NCI-H82 treated with DMSO at 0.1 percent for 48 hours (cell line): Measurements from ENCODE around the gene OTUD5.
A peak's percentile ranks its signal among the peaks of the same experiment; 100 is the strongest.
"Not testable (repeated sequence)": the region's sequence is repeated elsewhere in the genome, so short reads cannot be mapped to it uniquely, and the experiment has no call there.

Source experiments
- DNase-seq: peaks from one replicate; lab custom pipeline; 2025; ENCODE audit not compliant: unreplicated experiment; lab: John Stamatoyannopoulos, UW

Gene OTUD5, protein sequence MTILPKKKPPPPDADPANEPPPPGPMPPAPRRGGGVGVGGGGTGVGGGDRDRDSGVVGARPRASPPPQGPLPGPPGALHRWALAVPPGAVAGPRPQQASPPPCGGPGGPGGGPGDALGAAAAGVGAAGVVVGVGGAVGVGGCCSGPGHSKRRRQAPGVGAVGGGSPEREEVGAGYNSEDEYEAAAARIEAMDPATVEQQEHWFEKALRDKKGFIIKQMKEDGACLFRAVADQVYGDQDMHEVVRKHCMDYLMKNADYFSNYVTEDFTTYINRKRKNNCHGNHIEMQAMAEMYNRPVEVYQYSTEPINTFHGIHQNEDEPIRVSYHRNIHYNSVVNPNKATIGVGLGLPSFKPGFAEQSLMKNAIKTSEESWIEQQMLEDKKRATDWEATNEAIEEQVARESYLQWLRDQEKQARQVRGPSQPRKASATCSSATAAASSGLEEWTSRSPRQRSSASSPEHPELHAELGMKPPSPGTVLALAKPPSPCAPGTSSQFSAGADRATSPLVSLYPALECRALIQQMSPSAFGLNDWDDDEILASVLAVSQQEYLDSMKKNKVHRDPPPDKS

DNA sequence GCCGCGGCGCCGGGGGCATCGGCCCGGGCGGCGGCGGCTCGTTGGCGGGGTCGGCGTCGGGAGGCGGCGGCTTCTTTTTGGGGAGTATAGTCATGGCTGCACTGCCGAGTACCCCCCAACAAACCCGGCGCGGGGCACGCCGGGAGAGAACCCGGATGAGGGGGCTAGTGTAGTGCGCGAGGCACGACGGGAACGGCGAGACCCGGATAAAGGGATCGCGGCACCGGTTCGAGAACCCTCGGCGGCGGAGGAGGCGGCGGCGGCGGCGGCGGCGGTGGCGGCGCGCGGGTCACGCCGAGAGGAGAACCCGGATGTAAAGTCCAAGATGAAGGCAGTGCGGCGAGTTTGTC lies at the start of gene OTUD5:
TSS of gene OTUD5 (minus strand) at position 131 of the 350 bp plus-strand sequence. CDS start at position 94, 37 bp downstream.
- peak; percentile 33 for DNase-seq

DNA sequence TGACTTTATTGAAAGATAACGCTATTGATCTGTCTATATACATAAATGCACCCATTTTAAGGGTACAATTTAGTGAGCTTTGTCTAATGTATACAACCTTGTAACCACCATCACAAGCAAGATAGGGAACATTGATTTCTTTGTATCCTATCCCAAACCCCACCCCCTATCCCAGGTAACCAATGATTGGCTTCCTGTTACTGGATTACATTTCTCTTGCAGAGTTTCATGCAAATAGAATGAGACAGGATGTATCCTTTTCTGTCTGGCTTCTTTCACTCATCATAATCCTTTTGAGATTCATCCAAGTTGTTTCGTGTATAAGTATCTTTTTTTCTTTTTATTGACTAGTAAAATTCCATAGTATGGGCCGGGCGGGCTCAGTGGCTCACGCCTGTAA lies 46.3 kb upstream of the OTUD5 start:
- no peak for DNase-seq

DNA sequence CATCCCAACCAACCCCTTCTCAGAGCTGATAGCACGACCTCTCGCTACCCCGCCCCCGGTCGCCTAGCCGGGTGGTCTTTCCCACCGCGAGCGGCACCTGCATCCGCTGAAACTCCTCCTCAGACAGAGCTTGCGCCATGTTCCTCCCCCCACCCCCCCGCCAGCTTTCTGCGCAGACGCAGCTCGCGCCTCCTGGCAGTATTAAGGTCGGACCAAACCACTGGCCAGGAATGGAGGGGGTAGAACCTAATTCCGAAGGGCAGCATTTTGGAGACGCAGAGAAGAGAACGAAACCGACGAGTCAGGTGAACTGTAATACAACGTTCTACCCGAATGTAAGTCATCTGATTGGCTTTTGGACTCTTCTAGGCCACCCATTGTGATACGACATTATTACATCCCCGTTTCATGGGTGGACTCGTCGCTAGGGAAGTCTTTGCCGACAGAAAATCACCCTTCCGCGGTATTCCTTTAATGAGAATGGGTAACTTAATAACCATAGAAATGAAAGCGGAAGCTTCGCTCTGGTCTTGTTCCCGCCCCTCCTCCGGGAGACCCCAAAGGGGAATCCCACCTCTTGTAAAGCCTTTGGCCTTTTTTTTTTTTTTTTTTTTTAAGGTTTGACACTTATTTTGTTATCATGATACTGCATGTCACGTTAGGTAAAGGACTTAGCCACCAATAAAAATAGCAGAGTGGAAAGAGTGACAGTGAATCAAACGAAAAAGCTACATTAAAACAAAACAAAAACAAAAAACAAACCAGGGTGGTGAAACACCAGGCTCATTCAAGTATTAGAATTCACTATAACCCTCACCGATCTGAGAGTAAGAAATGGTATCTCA lies 44.9 kb upstream of the OTUD5 start, which contains the start of gene GRIPAP1:
TSS of gene GRIPAP1 (minus strand) at position 174 of the 845 bp plus-strand sequence. CDS start at position 139, 35 bp downstream.
- DNase-seq, result peak; percentile 95

DNA sequence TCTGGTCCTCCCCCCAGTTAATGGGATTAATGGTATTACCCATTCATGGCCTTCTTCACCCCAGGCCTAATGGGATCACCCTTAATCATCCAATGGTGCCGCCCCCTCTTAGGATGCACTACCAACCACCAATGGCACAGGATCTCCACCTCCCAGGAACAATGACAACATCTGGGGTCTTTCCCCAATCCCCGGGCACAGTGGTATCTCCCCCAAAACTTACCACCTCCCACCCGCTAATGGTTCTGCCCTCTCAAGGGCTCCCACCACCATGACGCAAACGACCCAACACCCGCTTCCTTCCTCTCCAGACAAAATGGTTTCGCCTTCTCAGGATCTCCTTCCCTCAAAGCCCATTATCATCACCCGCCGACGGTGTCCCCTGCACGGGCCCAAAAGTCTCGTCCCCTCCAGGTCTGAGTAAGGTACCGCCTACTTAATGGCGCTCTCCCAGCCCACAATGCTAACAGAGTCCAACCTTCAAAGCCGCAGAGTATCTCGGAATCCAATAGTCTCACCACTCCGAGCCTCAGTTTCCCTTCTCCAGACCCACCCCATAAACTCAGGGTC lies 44.2 kb upstream of the OTUD5 start:
- DNase-seq, result peak; percentile 98

DNA sequence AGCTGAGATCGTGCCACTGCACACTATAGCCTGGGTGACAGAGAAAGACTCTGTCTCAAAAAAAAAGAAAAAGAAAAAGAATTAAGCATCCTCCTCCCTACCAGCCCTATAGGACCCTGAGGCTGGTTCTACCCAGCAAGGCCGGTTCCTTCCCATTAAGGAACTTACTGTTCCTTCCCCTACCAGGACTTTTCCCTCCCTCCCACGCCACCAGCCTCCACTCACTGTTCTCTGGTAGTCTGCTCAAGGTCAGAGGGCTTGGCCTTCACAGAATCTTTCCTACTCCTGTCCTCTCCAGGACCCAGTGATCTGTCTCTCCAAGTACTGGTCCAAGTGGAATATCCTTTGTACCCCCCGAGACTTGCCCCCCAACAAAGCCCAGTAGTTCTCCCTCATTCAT lies 43.2 kb upstream of the OTUD5 start:
- no peak for DNase-seq

DNA sequence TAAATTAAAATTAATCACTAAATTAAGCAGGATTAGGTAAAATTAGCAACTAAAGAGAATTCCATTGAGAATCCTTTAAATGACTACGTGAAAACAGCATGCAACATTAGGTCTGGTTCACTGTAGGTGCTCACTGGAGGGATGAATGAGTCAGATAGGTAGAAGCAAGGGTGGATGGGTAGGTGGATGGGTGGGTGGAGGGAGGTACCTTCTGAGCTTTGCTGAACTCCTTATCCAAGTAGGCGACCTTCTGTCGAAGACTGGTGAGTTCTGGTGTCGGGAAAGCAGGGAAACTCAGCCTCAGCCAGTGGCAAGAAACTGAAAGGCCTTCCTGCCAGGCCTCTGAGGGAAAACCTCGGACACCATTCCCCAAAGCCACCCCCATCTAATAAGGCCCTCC lies 41.6 kb upstream of the OTUD5 start:
- DNase-seq, result no peak

DNA sequence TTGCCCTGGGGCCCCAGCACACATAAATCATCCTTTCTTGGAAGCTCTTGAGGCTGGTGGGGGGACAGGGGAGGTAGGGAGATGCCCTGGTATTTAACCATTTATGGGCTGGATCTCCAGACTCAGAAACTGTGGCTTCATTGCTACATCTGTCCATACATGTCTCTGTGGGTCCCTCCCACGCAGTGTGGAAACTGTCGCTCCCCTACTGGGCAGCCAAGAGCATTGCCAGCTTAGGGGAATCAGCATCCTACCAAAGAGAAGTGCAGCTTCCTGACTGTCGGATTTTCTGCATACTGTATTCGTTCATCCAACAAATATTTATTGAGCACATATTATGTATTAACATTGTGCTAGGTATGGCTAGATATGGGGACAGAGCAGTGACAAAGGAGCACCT lies 41.0 kb upstream of the OTUD5 start:
- DNase-seq, result no peak

DNA sequence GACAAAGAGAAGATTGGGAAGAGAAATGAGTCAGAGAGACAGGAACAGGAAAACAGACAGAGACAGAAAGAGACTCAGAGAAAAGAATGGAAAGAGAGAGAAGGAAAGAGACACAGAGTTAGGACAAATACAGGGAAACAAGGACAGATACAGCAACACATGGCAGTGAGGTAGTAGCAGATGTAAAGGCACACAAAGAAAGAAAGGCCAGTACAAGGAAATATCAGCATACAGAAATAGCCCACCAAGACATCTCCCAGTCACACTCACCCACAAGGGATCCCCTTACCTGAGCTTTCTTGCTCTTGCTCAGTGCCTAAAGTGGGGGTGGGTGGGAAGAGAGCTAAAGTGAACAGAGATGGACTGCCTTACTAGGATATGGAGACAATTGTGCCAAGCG lies 40.5 kb upstream of the OTUD5 start:
- DNase-seq, result no peak

DNA sequence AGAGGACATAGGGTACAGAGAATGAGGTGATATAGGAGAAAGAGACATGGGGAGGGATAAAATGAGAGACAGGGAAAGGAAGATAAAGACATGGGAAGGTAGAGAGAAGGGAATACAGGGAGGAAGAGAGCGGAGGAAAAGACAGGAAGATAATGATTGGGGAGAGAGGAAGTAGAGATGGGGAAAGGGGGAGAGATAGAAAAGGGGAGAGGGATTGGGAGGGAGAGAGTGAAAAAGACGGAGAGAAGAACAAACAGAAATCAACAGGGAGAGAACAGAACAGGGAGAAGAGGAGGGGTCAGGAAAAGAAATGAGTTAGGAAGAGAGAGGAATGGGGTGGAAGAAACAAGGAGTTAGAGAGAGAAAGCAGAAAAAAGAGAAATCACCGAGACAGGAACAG lies 40.0 kb upstream of the OTUD5 start:
- DNase-seq, result no peak

DNA sequence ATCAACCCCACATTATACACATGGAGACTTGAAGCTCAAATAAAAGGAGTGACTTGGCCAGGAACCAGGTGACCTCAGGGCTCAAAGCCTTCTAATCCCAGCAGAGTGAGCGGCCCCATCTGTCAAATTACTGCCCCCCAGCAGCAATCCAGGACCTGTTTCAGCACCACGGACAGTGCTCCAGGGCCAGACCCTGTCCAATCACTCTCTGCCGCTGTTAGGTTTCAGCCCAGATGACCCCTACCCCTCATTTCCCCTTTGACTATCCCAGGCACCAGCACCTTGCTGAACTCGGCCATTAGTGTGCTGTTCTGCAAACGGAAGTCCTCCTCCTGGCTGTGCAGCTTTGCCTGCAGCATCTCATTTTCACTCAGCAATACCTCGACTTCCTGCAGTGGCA lies 39.6 kb upstream of the OTUD5 start:
- peak; percentile 52 for DNase-seq

DNA sequence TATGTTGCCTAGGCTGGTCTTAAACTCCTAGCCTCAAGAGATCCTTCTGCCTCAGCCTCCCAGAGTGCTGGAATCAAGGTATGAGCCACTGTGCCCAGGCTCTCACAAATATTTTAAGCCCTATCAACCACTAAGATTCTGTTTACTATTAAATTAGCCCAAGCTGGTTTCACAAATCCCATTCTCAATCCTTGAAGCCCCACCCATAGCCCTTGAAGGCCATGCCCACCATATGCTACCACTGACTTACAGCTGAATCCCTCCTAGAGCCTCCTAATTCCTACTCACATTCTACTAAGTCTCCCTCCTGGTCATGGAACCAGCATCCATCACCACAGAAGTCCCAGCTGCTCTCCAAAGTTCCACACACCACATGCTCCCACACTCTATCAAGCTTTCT lies 34.9 kb upstream of the OTUD5 start:
- DNase-seq, result peak; percentile 99

DNA sequence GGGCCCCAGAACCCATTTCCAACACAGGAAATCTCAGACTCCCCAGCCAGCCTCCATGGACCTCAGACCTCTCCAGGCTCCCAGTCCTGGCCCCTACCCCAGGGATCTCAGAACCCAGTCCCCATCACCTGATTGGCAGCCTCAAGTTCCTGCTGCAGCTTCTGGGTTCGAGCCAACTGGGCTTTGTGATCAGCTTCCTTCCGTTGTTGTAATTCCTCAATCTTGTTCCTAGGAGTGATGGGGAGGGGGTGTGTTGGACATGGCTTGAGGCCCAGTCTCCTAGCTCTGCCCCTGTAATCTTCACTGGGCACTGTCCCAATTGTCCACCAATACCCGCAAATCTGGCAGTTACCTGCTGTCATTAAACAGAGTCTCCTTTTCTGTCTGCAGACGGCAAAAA lies 32.1 kb upstream of the OTUD5 start:
- DNase-seq, result no peak

DNA sequence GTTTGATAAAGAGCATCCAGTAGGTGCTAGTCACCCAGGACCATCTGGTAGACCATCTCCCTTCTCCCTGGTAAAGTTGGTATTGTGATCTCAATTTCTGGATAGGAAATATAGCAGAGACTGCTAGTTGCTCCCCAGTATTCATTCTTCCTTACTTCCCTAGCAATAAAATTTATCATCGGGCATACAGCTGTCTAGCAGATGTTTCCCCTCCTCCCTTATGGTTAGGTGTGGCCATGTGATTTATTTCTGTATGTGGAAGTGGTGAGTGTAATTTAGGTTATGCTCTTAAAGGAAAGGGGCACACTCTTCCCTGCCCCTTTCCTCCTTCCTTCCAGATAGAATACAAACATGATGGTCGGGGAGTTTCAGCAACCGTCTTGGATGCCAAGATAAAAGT lies 26.5 kb upstream of the OTUD5 start:
- DNase-seq, result no peak

DNA sequence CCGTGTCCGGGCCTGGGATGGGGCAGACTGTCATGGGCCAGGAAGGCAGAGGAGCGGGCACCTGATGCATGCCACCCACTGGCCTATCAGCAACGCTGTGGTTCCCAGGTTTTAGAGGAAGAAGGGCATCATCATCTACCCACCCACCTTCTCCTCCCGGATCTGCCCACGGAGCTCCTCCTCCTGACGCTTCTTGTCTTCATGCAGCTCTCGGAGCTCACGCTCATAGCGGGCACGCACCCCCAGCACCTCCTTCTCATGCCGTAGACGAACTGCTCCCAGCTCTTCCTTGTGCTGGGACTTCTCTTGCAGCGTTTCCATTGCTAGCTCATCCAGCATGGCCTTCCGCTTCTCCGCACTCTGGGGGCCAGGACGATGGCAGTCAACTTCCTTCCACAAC lies 25.7 kb upstream of the OTUD5 start:
- no peak for DNase-seq

DNA sequence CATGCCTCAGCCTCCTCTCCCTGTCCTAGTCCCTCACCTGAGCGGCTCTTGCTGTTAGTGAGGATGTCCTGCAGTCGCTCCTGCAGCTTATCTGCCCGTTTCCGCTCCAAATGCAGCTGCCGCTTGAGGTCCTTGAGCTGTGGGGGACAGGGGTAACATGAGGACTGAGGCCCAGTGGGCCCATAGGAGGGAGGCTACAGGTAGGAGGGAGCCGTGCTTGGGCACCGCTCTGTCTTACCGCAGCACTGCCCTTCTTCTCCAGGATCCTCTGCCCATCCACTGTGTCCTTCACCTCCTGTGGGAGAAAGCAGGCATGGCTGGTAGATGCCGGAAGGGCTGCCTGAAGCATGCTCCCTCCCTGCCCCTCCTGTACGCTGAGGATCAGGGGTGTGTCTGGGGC lies 23.8 kb upstream of the OTUD5 start:
- no peak for DNase-seq

DNA sequence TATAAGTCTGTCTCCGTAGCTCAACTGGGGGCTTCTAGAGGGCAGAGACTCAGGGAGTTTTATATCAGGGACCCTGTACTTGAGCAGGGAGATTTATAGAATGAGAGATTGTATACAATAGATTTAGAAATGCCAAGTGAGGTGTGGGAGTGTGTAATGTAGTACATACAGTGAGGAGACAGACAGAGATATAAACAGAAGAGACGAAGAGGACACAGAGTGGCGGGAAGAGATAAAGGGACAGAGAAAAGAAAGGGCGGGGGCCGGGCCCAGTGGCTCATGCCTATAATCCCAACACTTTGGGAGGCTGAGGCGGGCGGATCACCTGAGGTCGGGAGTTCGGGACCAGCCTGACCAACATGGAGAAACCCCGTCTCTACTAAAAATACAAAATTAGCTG lies 22.9 kb upstream of the OTUD5 start:
- not testable (repeated sequence) for DNase-seq

DNA sequence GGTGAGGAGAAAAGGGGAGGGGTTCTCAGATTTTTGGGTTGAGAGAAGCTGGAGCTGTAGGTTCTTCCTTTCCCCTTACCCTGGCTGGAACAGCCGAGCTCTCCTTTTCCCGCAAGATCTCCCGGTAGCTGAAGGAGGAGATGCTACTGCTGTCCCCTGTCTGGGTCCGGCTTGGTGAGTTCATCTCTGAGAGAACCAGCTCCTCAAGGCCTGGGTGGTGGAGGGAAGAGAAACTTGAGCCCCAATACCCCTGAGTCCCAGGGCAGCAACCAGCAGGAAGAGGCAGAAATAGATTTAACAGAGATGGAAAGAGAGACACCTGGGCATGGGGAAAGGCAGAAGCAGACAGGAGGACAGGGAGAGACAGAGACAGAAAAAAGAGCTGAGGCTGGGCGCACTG lies 20.8 kb upstream of the OTUD5 start:
- DNase-seq, result no peak

DNA sequence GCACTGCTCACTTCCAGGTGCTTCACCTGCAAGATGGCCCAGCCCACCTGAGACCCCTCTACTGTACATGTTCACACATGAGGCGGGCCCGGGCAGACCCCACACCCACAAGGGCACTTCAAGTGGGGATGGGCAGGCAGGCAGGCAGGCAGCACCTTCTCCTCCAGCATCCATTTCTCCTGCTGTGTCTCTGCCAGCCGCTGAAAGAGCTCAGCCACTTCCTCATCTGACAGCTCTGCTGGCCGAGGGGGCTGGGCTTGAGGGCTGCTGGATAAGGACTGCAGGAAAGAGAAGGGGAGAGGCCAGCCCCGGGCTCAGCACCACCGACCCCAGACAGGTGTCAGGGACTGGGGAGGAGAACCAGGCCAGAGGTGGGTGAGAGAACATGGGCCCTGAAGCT lies 18.7 kb upstream of the OTUD5 start:
- DNase-seq, result no peak

DNA sequence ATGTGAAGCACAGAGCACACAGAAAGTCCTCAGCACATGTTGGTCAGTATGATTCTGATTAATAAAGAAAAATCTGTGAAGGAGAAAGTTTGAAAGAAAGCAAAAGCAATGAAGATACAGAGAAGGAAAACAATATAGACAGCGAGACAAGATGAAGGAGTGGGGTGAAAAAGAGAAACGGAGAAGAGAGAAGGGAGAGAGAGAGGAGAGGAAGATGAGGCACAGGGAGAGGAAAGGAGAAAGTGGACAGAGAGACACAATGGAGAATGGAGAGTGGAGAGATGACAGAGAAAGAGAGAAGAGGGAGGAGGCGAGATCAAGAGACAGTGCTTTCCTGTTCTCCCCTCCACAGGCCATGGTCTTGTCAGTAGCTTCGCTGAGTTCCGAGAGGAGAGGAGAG lies 18.1 kb upstream of the OTUD5 start:
- no peak for DNase-seq

DNA sequence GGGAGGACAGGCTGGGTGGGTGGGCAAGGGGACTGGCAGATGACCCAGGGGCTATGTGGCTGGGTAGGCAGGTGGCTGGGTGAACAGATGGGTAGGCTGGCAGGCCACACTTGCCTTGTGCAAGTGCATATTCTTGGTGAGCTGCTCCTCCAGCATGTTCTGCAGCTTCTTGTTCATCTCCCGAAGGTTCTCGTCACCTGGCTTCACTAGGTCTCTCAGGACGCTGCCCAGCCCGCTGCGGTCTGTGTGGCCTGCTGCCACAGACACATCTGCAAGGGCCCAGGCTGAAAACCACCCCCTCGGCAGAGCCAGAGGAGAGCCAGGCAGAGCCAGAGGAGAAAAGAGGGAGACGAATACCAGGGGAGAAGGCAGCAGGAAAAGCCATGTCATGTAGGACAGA lies 17.6 kb upstream of the OTUD5 start:
- no peak for DNase-seq

DNA sequence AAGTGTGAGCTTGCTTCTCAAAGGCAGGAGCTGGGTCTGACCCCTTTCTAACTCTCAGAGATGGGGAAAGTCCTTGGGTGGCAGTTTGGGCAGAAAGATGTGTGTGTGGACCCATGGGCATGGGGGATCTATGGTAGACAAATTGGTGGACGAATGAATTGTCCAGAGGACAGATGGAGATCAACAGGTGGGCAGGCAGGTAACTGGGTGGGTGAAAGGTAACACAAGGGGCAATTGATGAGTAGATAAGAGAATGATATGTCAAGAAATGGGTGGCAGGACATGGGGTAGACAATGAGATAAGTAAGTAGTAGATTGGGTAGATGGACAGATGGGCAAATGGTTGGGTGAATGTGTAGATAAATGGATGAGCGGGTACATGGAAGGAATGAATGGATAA lies 17.2 kb upstream of the OTUD5 start:
- DNase-seq, result no peak

DNA sequence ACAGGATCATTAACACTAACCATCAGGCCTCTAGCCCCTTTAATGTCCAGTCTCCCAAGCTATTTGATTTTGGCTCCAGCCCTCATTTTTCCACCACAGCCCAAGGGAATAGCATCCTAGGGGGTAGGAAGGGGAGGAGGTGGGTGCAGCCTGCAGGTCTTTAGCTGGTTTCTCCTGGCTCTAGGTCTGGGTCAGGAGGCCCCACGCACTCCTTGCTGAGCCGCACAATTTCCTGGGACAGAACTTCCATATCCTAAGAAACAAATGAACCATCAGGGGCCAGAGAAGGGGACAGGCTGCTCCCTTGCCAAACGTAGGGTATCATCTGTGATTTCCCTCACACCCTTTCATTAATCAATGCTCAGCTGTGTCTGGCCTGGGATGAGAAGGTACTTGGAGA lies 16.6 kb upstream of the OTUD5 start:
- no peak for DNase-seq
